ENCODE data around the gene HDGF.
"Not testable (repeated sequence)": the region's sequence is repeated elsewhere in the genome, so short reads cannot be mapped to it uniquely, and the experiment has no call there.

HDGF gene

DNA sequence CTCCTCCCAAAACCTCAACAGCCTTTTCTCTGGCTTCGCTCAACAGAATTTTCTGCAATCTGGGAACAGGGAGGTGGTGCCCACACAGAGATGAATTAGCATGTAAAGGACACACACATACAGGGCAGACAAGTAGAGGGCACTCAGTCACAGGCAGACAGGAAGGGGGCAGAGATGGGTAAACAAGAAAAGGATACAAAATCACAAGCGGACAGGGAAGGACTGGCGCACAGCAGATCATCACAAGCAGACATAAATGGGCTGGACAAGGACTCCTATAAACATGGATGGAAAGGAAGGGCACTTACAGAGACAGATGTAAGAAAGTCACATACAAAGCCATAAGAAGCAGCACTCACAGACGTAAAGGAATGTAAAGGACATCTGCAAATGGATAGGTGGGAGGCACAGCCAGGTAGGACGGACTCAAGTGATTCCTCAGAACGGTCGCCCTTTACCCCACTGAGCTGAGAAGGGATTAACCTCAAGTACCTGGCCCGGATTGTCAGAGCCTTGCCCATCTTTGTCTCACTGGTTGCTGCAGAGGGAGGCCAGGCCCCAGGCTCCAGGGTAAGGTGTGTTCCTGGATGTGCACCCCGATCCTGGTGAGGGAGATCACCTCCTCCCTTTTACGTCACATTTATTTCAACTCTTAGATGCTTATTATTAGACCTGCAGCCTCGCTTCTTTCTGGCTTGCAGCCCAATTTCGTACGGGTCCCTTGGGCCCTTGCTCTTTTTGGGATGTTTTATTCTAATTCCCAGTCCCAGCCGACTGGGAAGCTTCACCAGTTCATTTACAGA lies 15.0 kb upstream of the HDGF start:
- DNase-seq, result no peak

DNA sequence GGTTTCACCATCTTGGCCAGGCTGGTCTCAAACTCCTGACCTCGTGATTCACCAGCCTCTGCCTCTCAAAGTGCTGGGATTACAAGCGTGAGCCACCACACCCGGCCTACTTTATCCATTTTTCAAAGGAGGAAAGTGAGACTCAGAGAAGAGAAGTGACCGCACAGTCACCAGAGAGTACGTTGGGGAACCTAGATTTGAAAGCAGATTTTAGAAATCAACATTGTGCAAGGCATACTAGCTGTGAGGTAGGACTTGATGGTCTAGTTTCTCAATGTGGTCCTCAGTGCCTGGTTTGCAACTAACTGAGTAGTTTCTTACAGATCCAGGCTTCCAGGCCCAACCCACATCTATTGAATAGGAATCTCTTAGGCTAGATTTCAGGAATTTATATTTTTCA lies 14.2 kb upstream of the HDGF start:
- no peak for DNase-seq

DNA sequence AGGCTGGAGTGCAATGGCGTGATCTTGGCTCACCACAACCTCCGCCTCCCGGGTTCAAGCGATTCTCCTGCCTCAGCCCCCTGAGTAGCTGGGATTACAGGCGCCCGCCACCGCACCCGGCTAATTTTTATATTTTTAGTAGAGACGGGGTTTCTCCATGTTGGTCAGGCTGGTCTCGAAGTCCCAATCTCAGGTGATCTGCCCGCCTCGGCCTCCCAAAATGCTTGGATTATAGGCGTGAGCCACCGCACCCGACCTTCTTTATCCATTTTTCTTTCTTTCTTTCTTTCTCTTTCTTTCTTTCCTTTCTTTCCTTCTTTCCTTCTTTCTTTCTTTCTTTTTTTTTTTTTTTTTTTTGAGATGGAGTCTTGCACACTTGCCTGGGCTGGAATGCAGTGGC lies 13.7 kb upstream of the HDGF start:
- not testable (repeated sequence) for DNase-seq

- DNase-seq, result no peak
Measured at GRCh38 chr1:156760796-156761104, 9.3 kb upstream of the HDGF start.

DNA sequence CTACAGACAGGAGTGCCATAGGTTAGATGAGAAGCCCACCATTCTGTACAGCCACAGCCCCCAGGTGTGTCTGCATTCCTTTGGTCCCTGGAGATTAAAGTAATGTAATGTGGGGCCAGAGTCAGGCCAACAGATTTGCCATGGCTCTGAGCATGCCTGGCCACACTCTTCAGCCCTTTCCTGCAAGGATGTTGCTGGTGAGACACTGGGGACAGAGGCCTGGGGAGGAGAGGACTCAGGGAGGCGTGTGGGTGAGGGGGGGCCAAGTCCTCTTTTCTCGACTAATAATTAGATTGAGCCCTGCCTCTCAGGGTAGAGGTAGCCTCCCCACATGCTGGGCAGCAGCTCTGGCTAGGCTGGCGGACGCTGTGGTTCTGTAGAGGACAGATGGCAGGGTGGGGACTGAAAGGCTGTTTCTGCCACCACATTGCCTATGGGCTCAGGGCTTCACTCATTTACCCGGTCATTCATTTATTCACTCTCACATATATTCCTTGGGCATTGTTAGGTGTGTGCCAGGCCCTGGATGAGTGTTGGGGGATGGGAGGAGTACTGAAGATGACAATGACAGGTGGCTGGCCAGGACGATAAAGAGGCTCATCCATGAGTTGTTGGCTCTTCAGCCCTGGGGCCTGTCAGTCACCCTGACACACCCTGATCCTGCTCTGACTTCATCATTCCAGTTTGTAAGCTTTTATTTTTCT lies 8.8 kb upstream of the HDGF start:
- DNase-seq, result no peak

GRCh38 chr1:156757572-156758253 lies 6.2 kb upstream of the HDGF start:
- DNase-seq, result not testable (repeated sequence)

- no peak for DNase-seq
Measured at GRCh38 chr1:156756355-156756754, 4.9 kb upstream of the HDGF start.

- no peak for DNase-seq
Measured at GRCh38 chr1:156755527-156755950, 4.1 kb upstream of the HDGF start.

- DNase-seq, result peak; percentile 56
Measured at GRCh38 chr1:156754219-156754618, 2.7 kb upstream of the HDGF start.

DNA sequence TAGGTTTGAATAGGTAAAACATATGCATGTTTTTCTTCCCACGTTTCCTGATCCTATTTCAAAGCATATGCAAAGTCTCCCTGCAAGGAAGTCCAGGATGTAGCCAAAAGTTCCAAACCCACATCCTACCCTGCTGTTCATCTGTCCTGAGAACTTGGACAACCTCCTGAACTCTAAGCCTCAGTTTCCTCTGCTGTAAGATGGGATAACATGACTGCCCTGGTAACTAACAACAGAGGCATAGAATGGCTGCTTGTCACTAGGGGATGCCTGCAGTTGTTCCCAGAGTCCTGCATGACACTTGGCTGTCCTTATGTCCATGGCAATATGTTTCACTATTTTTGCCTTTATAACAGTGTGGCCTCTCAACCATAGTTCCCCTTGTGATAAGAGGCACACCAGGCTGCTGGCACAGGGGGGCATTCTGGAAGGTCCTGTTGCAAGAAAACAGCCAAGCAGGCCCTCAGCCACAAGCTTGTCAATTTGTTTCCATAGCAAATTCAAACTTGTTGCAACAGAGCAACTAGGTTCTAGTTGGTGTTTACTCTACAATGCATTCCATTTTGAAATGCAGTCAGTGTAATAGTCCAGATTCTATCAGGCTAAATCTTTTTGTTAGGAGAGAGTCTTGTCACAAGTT lies 1.5 kb upstream of the HDGF start:
- peak; percentile 57 for DNase-seq

- DNase-seq, result peak; percentile 97
Measured at GRCh38 chr1:156751757-156752481, 444 bp upstream of the HDGF start.

DNA sequence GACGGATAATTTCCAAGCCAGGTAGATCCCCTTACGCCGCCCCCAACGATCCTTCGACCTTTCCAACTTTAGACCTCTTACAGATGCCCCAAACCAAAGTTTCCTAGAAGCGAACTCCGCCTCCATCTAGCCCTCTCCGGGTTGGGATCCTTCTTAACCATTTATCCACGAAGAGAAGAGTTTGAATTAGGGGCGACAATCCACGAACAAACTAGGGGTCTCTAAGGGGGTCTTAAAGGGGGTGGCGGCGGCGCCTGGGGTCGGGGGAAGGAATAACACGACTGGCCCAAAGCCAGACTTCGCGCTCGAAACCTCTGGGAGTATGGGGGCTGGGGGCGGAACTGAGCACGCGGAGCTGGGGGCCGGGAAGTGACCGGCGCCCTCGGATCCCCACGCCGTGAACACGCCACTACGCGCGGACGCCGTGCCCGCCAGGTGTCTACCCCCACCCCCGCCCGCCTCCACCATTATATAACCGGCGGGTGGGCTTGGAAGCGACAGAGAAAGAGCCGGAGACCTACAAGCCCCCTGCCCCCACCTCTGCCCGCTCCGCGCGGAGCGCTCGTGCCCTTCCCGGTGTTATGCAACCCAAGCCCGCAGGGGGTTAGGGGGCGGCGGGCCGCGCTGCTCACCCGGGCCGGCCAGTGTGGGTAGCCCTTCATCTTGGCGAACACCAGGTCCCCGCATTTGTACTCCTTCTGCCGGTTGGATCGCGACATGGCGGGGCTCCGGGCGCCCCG lies 594 bp downstream of the HDGF start:
- DNase-seq, result no peak

GRCh38 chr1:156750191-156750672 lies 1.2 kb downstream of the HDGF start:
- peak; percentile 59 for DNase-seq

DNA sequence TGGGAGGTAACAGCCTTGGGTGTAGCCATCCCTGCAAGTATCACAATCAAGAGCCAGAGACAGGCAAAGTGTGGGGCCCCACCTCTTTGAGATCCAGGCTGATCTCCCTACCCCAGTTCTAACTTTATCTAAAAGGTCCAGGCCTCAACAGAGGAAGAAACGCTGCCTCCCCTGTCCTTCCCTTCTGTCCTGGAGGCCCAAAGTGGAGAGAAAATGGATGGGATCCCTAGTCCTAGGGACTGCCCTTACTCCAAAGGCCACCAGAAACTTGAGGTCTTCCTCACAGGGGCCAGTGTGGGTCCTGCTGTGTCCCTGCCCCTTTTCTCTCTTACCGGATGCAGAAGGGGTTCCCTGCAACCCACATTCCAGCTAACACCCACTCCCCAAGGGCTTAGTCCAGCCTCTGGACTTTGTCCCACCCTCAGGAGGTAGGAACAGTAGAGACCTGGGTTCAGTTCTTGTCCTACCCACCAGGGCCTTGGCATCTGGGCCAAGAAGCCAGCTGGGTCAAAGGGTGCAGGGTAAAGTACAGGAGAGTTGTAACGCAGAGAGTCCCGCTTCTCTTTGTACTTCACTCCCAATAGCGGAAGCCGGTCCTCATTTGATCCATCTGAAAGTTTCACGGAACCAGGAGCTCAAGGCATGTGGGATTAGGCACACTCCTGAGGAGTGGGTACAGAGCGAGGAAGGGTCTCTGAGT lies 1.9 kb downstream of the HDGF start:
- DNase-seq, result no peak

DNA sequence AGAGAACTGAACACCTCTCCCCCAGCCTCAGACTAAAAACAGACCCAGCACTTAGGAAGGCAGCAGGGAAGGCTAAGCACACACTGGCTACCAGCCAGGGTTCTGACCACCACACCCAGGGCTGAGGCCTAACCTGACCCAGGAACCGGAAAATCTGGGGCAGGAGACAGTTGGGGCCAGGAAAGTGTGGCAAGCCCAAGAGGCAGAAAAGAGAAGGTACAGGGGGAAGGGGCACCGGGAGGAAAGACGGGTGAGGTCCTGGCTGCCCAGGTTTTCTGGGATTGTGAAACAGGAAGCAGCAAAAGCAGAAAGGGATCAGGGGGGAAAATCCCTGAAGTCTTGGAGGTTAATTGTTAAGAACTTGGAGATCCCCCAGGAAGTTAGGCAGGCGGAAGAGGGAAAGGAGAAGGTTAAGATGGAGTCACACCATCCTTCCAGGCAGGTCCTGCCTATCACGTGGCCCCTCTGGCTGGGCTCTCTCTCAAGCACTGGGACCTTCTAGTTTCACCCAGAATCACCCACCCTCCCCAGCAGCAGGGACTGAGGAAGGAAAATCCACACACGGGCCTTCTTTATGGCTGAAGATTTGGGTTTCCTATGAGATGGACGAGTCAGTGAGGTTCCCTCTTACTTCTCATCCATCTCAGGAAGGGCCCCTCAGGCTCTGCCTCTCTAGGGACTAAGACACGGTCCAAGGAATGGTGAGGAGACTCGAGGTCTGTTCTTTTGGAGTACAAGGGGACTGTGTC lies 2.6 kb downstream of the HDGF start:
- no peak for DNase-seq

- DNase-seq, result no peak
Measured at GRCh38 chr1:156747742-156748669, 3.5 kb downstream of the HDGF start.

DNA sequence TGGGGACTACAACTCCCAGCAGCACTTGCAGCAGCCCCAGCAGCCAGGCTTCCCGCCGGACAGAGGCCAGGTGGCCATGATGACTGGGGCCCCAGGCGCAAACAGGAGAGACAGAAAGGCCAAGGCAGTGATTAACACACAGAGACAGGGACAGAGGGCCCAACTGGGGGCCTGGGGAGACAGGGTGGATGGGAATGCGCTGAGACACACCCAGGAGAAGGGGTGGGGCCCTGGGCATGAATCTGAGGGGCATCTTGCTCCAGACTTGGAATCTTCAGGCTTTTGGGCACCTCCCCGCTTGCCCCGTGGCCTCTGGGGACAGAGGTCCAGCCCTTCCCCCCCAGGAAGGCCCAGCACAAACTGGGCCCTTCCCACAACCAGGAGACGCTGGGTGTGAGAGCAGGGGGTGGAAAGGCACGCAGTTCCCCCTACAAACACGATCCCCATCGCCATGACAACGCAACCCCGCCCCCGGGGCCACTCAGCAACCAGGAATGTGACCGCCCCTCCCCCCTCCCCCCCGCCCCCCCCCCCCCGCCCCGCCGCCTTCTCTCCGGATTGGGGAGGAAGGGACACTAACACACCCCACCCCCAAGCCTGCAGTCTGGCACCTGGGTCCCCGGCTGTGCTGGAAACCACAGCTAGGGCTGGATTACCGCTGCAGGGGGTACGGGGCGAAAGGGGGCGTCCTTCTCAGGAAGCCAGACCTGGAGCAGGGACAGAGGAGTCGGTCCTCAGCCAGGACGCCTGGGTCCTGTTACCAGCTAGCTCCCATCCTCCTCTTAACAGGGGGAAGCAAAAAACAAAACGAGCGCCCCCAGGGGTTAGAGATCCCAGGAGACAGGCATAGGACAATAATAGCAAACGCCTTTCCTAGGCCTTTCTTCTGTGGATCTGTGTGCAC lies 4.5 kb downstream of the HDGF start:
- DNase-seq, result peak; percentile 55

DNA sequence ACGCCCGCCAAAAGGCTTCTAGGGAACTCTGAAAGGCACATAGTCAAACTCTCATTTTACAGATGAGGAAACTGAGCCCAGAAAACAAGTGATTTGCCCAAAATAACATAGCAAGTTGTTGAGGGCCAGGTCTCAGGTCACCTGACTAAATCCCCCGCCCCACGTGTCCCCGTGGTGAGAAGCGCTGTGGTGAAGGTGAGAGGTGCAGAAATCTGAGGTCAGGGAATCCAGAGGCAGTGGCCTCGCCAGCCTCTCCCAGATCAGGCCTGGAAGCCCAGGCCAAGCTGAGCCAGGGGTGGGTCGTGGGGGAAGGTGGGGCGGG lies 5.1 kb downstream of the HDGF start:
- peak; percentile 48 for DNase-seq

Measured in NCI-H526 treated with DMSO at 0.1 percent for 48 hours (cell line).